ENCODE results near the gene KMT2E.

The KMT2E gene

DNA sequence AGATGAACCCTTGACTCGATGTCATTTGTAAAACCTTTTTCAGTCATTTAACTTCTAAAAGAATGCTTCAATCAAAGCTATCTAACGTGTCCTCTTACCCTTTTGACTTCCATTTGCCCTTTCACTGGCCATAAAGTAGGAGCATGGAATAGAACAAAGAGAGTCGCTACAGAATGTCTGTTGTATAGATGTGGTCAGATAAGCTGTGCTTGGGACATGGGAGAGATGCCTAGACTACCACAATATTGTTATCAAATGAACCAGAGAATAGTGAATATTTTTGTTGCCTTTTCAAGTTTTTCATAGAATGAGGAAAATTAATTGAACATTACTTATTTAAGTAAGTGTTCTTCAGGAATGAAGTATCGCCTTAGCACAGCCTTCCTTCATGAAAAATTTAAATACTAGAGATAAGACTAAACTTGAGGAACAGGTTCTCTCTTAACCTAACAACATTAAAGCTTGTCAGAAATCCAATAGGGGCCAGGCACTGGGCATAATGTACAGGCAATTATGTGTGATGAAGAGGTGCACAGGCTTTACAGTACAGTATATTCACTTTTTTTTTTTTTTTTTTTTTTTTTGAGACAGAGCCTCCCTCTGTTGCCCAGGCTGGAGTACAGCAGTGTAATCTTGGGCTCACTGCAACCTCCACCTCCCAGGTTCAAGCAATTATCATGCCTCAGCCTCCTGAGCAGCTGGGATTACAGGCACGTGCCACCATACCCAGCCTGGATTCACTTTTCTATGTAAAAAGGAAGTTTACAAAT is 7.5 kb upstream of the KMT2E start:
- in situ Hi-C loops (cut with MboI; ENCODE audit: low sequenced_read_pairs, unreplicated experiment): no loop called here
- DNase-seq (ENCODE audit: low spot score): no peak
- TF ChIP-seq CTCF (IDR thresholded peaks at IDR 0.05; ENCODE audit: borderline replicate concordance, control extremely low read depth, extremely low read depth, insufficient read depth, missing control alignments): no peak

DNA sequence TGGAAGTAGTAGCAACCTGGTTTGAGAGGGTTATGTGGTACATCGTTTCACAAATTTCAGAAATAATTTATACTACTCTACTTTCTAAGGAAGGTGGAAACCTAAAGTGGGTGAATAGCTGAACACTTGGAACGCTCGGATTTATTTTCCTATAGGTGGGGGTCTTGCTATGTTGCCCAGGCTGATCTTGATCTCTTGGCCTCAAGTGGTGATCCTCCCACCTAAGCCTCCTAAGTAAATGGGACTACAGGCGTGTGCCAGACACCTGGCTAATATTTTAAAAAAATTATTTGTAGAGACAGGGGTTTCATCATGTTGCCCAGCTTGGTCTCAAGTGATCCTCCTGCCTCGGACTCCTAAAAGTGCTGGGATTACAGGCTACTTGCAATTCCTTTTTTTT is 6.7 kb upstream of the KMT2E start:
- no peak for TF ChIP-seq CTCF (IDR thresholded peaks at IDR 0.05; ENCODE audit: borderline replicate concordance, control extremely low read depth, extremely low read depth, insufficient read depth, missing control alignments)
- in situ Hi-C loops (cut with MboI; ENCODE audit: low sequenced_read_pairs, unreplicated experiment): no loop called here
- no peak for DNase-seq (ENCODE audit: low spot score)

DNA sequence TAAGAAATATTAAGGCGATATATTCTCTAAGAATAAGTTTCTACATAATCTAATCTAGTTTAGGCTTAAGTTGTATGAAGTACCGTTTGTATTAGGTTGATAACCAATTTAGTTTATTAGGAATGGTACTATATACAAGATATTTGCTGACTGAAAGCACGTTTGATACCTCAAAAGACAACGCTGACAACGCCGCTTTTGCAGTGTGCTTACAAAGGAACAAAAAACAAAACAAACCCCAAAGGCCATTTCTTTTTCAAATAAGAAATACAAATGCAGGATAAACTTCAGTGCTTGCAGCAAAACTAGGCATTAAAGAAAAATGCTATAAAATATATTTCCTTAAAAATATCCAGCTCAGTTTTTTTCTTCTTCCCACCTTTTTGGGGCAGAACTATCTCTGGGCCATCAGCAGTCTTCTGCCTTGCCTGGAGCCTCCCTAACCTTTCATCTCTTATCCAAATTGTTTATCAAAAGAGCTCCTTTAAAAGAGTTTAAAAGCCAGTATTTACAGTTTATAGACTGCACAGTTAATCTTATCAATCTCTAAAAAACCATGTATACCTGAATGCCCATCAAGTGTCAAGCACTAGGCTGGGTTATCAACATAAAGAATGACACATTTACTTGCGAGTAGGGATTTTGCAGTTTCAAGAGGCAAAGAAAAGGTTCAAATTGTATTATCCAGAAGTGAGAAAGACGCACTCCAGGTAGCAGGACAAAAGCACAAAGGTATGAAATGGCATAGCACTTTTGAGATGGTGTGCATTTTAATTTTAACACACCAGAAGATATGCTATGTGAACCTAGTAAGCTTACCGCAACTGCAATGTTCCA is 4.1 kb upstream of the KMT2E start:
- TF ChIP-seq CTCF (IDR thresholded peaks at IDR 0.05; ENCODE audit: borderline replicate concordance, control extremely low read depth, extremely low read depth, insufficient read depth, missing control alignments): no peak
- in situ Hi-C loops (cut with MboI; ENCODE audit: low sequenced_read_pairs, unreplicated experiment): no loop called here
- DNase-seq (ENCODE audit: low spot score): no peak

DNA sequence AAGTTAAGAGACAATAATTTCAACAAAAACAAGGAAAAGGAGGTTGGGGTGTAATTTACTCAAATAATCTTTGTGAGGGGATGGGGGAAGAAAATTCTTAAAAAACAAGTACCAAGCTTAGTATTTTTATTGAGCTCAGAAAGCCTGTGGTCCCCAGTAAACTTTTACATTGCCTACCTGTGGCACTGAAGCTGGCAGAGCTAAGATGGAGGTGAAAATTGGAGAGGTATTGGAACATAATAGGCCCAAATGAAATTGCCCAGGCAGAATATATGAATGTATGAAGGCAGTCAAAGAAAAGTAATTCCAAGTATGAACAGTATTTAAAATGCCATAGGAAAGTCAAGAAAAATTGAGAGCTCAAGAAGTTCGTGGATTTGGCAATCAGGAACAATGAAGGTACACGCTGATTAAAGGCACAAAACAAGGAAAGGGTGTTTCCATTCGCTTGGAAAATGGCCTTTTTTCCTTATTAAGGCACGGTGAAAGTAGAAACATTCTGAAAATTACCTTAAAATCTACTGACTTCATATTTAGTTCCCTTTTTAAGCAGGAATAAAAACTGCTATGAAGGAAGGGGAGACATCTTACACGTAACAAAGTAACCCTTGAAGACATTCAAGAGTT is 3.4 kb upstream of the KMT2E start:
- TF ChIP-seq CTCF (IDR thresholded peaks at IDR 0.05; ENCODE audit: borderline replicate concordance, control extremely low read depth, extremely low read depth, insufficient read depth, missing control alignments): no peak
- no peak for DNase-seq (ENCODE audit: low spot score)
- in situ Hi-C loops (cut with MboI; ENCODE audit: low sequenced_read_pairs, unreplicated experiment): no loop called here

GRCh38 chr7:105011141-105011830 is 2.7 kb upstream of the KMT2E start:
- no peak for DNase-seq (ENCODE audit: low spot score)
- TF ChIP-seq CTCF (IDR thresholded peaks at IDR 0.05; ENCODE audit: borderline replicate concordance, control extremely low read depth, extremely low read depth, insufficient read depth, missing control alignments): no peak
- in situ Hi-C loops (cut with MboI; ENCODE audit: low sequenced_read_pairs, unreplicated experiment): no loop called here

Measured in GM13976 (cell line).